ENCODE measurements around the gene SPIC.

Gene SPIC

DNA sequence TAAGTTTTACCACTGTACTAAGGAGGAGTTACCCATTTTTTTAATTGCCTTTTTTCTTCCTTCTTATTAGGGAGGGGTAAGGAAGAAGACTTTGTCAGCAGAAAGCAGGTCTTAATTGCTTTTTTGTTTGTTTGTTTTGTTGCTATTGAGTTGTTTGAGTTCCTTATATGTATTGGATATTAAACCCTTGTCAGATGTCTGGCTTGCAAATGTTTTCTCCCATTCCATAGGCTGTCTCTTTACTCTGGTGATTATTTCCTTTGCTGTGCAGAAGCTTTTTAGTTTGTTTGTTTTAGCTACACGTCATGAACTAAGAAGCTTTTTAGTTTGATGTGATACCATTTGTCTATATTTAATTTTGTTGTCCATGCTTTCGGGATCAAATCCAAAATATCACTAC, 13.3 kb downstream of the SPIC start:
- TF ChIP-seq POLR2A (IDR thresholded peaks at IDR 0.05; ENCODE audit: low read length), result no peak
- TF ChIP-seq GATA1 (IDR thresholded peaks at IDR 0.05; ENCODE audit: low read depth, low read length), result no peak
- no peak for DNase-seq

- TF ChIP-seq GATA1 (IDR thresholded peaks at IDR 0.05; ENCODE audit: low read depth, low read length) (no peak), POLR2A (IDR thresholded peaks at IDR 0.05; ENCODE audit: low read length) (no peak)
Observed at GRCh38 chr12:101490286-101490920, 15.3 kb downstream of the SPIC start.

GRCh38 chr12:101491329-101491728, 16.2 kb downstream of the SPIC start:
- TF ChIP-seq GATA1 (IDR thresholded peaks at IDR 0.05; ENCODE audit: low read depth, low read length) (no peak), POLR2A (IDR thresholded peaks at IDR 0.05; ENCODE audit: low read length) (no peak)
- no peak for DNase-seq

More at GRCh38 chr12:101490286-101490920, 15.3 kb downstream of the SPIC start:
- DNase-seq, result peak; percentile 22 to 32

DNA sequence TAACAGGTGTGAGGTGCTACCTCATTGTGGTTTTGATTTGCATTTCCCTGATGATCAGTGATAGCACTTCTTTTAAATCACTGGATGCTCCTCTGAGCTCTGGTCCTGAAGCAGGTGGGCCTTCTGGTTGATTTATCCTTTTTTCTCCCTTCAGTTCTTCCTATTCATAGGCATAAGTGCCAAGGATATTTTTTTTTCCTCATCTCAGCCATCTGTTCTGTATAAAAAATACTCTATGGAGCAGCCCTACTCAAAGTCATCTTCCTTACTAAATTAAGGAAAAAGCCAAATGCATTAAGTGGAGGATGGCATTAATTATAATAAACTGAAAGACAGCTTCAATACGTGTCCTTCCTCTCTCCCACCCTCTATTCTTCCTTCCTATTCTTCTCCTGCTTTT, 18.4 kb downstream of the SPIC start:
- TF ChIP-seq POLR2A (IDR thresholded peaks at IDR 0.05; ENCODE audit: low read length) (no peak), GATA1 (IDR thresholded peaks at IDR 0.05; ENCODE audit: low read depth, low read length) (no peak)
- no peak for DNase-seq

DNA sequence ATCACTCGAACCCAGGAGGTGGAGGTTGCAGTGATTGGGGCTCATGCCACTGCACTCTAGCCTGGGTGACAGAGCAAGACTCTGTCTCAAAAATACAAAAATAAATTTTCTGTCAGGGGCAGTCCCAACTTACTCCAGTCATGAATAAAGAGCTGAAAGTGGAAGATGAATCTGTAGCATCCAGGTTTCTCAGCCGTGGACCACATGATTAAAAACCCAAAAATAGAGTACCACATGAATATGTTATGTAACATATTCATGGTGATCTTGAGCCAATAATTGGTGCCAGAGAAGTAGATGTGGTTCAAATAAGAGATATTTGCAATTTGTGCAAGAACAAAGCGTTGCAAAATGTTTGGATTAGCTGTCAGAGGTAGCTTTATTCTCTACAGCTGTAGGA, 23.1 kb downstream of the SPIC start:
- no peak for DNase-seq
- TF ChIP-seq GATA1 (IDR thresholded peaks at IDR 0.05; ENCODE audit: low read depth, low read length) (no peak), POLR2A (IDR thresholded peaks at IDR 0.05; ENCODE audit: low read length) (no peak)

- no peak for DNase-seq
Observed at GRCh38 chr12:101501410-101501995, 26.4 kb downstream of the SPIC start.

GRCh38 chr12:101521136-101521535, 46.0 kb downstream of the SPIC start:
- TF ChIP-seq GATA1 (IDR thresholded peaks at IDR 0.05; ENCODE audit: low read depth, low read length), result no peak
- no peak for TF ChIP-seq POLR2A (IDR thresholded peaks at IDR 0.05; ENCODE audit: low read length)
- no peak for DNase-seq

More at GRCh38 chr12:101501410-101501995, 26.4 kb downstream of the SPIC start:
- no peak for TF ChIP-seq GATA1 (IDR thresholded peaks at IDR 0.05; ENCODE audit: low read depth, low read length)
- TF ChIP-seq POLR2A (IDR thresholded peaks at IDR 0.05; ENCODE audit: low read length), result no peak

- no peak for DNase-seq
- TF ChIP-seq GATA1 (IDR thresholded peaks at IDR 0.05; ENCODE audit: low read depth, low read length) (no peak), POLR2A (IDR thresholded peaks at IDR 0.05; ENCODE audit: low read length) (no peak)
Observed at GRCh38 chr12:101527682-101528081, 52.5 kb downstream of the SPIC start.

DNA sequence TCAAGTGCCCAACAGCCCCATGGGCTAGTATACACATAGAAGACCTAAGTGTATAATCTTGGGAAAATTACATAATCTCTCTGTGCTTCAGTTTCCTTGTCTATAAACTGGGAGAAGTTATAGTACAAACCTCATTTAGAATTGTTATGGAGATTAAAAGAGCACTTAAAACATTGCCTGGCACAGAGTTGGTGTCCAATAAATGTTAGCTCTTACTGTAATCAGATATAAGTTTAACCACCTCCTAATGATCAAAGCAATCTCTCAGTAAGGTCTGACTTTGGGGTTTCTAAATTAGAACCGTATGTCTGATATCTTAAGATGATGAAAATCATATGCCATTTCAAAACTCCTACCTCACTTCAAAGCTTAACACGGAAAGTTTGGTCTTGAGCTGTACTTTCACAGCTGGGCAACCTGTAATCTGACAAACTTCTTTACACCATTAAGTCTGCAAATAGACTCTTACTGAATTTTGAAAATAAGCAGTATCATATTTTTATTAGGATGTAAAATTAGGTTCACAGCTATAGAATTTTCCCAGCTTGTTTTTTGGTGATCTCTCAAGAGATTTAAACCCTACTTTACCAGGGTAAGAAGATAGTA, 61.0 kb downstream of the SPIC start:
- TF ChIP-seq GATA1 (IDR thresholded peaks at IDR 0.05; ENCODE audit: low read depth, low read length) (no peak), POLR2A (IDR thresholded peaks at IDR 0.05; ENCODE audit: low read length) (no peak)
- DNase-seq, result no peak
